OCI-LY1 (cell line): ENCODE data around the gene AGRP.

Experiments
- H2AFZ ChIP-seq: fragments of 200-600 bp; sonication (generic), shearing (Covaris generic); 2 replicates; pipeline ENCODE4 v1.6.0; 2014; ENCODE audit warnings: antibody characterized with exemption, mild to moderate bottlenecking, low read length
- H3F3A ChIP-seq: fragments of 200-600 bp; sonication (generic), shearing (Covaris generic); 2 replicates; pipeline ENCODE4 v1.6.0; 2014; ENCODE audit warnings: mild to moderate bottlenecking, antibody characterized with exemption, low read length, moderate library complexity; ENCODE audit not compliant: insufficient read depth
- H3K27ac ChIP-seq: fragments of 200-600 bp; sonication (generic); 2 replicates; pipeline ENCODE4 v1.5.1; 2014; ENCODE audit warnings: low read length, mixed run types, mild to moderate bottlenecking, low read depth; ENCODE audit not compliant: poor library complexity, severe bottlenecking
- H3K27me3 ChIP-seq: fragments of 200-600 bp; sonication (generic); 2 replicates; pipeline ENCODE4 v1.6.0; 2014; ENCODE audit warnings: antibody characterized with exemption, mild to moderate bottlenecking, low read length, moderate library complexity; ENCODE audit not compliant: insufficient read depth
- H3K36me3 ChIP-seq: fragments of 200-600 bp; sonication (generic); 2 replicates; pipeline ENCODE4 v1.6.1; 2014; ENCODE audit warnings: mild to moderate bottlenecking, antibody characterized with exemption, low read length, moderate library complexity, mixed read lengths; ENCODE audit not compliant: insufficient read depth
- H3K4me1 ChIP-seq: fragments of 200-600 bp; sonication (generic); 2 replicates; pipeline ENCODE4 v1.5.1; 2014; ENCODE audit warnings: mild to moderate bottlenecking, low read length, moderate library complexity; ENCODE audit not compliant: insufficient read depth, severe bottlenecking
- H3K4me2 ChIP-seq: fragments of 200-600 bp; sonication (generic), shearing (Covaris generic); 2 replicates; pipeline ENCODE4 v1.6.1; 2014; ENCODE audit warnings: low read length
- H3K4me3 ChIP-seq: fragments of 200-600 bp; sonication (generic); 2 replicates; pipeline ENCODE4 v1.5.1; 2014; ENCODE audit warnings: low read length, low read depth, mild to moderate bottlenecking, mixed read lengths; ENCODE audit not compliant: poor library complexity, severe bottlenecking
- H3K79me2 ChIP-seq: fragments of 200-600 bp; shearing (Covaris generic); 2 replicates; pipeline ENCODE4 v1.6.1; 2016; ENCODE audit warnings: mixed run types, low read length, mixed read lengths; ENCODE audit not compliant: insufficient read depth
- H3K9ac ChIP-seq: fragments of 200-600 bp; sonication (generic), shearing (Covaris generic); 2 replicates; pipeline ENCODE4 v1.6.1; 2014; ENCODE audit warnings: mild to moderate bottlenecking, low read length, mixed read lengths
- H3K9me2 ChIP-seq: fragments of 200-600 bp; sonication (generic), shearing (Covaris generic); 2 replicates; pipeline ENCODE4 v1.6.1; 2014; ENCODE audit warnings: low read depth, mild to moderate bottlenecking, low read length, mixed read lengths
- H3K9me3 ChIP-seq: fragments of 200-600 bp; shearing (Covaris generic); 2 replicates; pipeline ENCODE4 v1.6.1; 2014; ENCODE audit warnings: low read length, mixed read lengths
- H4K20me1 ChIP-seq: fragments of 200-600 bp; sonication (generic), shearing (Covaris generic); 2 replicates; pipeline ENCODE4 v1.6.0; 2016; ENCODE audit warnings: mild to moderate bottlenecking, low read length; ENCODE audit not compliant: insufficient read depth
- EZH2 ChIP-seq: fragments of 200-600 bp; sonication (generic), shearing (Covaris generic); IDR thresholded peaks from 2 replicates; pipeline ENCODE4 v1.8.0; 2017; ENCODE audit warnings: borderline replicate concordance, mixed run types, mild to moderate bottlenecking, antibody characterized with exemption, low read length, moderate library complexity, mixed read lengths
- TF ChIP-seq, protein P1 (sequence below): fragments of 200-600 bp; sonication (generic), shearing (Covaris generic); IDR thresholded peaks from 2 replicates; pipeline ENCODE4 v1.5.1; 2017; ENCODE audit warnings: mild to moderate bottlenecking, antibody characterized with exemption, low read length, moderate library complexity, mixed read lengths

The AGRP gene

DNA sequence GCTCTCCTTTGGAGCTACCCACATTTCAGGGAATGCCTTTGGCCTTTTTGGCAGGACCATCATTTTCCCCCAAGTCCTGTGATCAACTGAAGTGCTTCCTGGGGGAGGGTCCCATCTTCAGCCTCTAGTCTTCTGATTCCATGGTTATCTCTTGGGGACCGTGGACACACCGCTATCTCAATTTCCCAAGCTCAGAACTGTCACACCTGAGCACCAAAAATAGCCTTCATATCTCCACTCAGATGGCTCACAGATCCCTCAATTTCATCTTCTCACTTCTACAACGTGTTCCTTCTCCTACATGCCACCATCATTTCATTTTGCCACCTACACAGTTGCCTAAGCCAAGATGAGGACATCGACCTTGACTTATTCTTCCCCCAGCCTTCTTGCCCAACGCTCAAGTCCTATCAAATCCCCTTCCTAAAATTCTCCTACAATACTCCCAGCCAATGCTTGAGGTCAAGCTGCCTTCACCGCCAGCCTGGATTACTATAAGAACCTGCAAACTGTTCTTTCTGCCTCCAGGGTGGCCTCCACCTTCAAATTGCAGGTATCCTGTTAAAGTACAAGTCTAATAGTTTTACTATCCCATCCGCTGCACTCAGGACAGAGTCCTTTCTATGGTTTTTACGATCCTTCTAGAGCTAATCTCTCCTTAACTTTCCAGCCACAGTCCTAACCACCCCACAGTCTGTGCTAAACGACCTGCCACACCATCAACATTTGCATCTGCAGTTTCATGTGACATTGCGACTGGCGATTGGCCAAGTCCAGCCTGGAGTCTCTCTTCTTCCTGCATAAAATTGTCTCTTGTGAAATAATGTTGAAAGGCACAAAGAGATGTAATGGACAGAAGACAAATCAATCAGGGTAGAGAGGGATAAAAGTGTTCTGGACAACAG lies 8.5 kb downstream of the AGRP start:
- Histone ChIP-seq H2AFZ (no peak overlapping the region), H3K4me1 (peaks cover 19% of the 10 kb centered on the region), H3K4me2 (no peak overlapping the region), H4K20me1 (no peaks in the 10 kb centered on the region), H3K9me3 (no peaks in the 10 kb centered on the region), H3F3A (no peaks in the 10 kb centered on the region), H3K4me3 (no peak overlapping the region), H3K9ac (no peak overlapping the region), H3K36me3 (peaks cover 7% of the 10 kb centered on the region; the same call in 1 of the 2 replicates), H3K9me2 (no peaks in the 10 kb centered on the region), H3K27me3 (no peaks in the 10 kb centered on the region), H3K27ac (no peak overlapping the region), H3K79me2 (peaks cover 83% of the 10 kb centered on the region)
- TF ChIP-seq, protein P1, sequence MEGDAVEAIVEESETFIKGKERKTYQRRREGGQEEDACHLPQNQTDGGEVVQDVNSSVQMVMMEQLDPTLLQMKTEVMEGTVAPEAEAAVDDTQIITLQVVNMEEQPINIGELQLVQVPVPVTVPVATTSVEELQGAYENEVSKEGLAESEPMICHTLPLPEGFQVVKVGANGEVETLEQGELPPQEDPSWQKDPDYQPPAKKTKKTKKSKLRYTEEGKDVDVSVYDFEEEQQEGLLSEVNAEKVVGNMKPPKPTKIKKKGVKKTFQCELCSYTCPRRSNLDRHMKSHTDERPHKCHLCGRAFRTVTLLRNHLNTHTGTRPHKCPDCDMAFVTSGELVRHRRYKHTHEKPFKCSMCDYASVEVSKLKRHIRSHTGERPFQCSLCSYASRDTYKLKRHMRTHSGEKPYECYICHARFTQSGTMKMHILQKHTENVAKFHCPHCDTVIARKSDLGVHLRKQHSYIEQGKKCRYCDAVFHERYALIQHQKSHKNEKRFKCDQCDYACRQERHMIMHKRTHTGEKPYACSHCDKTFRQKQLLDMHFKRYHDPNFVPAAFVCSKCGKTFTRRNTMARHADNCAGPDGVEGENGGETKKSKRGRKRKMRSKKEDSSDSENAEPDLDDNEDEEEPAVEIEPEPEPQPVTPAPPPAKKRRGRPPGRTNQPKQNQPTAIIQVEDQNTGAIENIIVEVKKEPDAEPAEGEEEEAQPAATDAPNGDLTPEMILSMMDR: no peak
- no peak for TF ChIP-seq EZH2

DNA sequence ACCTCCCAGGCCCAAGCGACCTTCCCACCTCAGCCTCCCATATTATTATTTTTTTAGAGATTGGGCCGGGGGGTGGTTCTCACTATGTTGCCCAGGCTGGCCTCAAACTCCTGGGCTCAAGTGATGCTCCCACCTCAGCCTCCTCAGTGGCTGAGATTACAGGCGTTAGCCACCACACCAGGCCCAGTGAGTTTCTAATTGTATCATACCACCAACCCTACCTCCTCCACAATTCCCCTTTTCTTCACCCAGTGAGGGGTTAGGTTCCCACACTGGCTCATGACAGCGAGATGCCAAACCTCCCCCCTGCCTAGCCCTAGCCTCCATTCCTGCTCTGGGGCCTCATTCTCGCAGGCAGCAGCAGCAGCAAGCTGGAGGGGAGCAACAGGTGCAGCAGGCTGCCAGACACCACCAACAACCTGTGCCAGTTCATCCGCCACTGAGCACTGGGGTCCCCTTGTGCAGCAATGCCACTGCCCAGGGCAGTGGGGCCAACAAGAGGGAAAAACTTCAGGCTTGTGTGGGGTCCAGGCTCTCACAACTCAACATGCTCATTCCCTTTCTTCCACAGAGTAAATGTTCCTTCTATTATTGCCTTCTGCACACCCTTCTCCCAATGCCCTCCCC lies 11.5 kb downstream of the AGRP start:
- no peaks in the 10 kb centered on the region for H4K20me1 ChIP-seq
- no peak overlapping the region for H3K27ac ChIP-seq
- no peaks in the 10 kb centered on the region for H3F3A ChIP-seq
- H3K4me3 ChIP-seq: no peak overlapping the region
- no peak overlapping the region for H2AFZ ChIP-seq
- H3K9me2 ChIP-seq: no peaks in the 10 kb centered on the region
- H3K9me3 ChIP-seq: no peaks in the 10 kb centered on the region
- H3K79me2 ChIP-seq: peaks cover 65% of the 10 kb centered on the region
- H3K36me3 ChIP-seq: peaks cover 3% of the 10 kb centered on the region; the same call in 1 of the 2 replicates
- H3K27me3 ChIP-seq: no peaks in the 10 kb centered on the region
- TF ChIP-seq, protein P1: no peak
- TF ChIP-seq EZH2: no peak
- H3K9ac ChIP-seq: no peak overlapping the region
- peaks cover 9% of the 10 kb centered on the region for H3K4me1 ChIP-seq
- H3K4me2 ChIP-seq: no peak overlapping the region

DNA sequence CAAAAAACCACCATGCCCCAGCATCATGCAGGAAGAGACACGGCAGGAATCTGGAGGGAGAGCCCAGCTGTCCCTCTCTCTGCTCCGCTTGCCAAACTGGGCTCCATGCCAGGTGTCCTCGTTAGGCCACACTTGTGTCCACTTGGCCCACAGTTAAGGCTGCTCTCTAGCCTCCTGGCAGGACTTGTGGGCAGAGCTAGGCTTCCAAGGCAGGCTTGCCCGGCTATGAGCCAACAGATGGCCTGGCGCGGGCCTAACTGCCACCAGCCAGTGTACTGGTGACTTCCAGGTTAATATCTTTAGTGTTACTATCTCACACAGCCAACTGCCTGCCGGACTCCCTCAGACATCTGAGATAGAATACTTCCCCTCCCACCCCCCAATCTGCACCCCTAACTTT lies 13.0 kb downstream of the AGRP start:
- Histone ChIP-seq H3K9me3 (no peaks in the 10 kb centered on the region), H3K79me2 (peaks cover 55% of the 10 kb centered on the region), H3K4me3 (no peak overlapping the region), H3K27me3 (no peaks in the 10 kb centered on the region), H3K27ac (no peak overlapping the region), H4K20me1 (no peaks in the 10 kb centered on the region), H3K4me1 (peaks cover 8% of the 10 kb centered on the region), H3K9ac (no peak overlapping the region), H3F3A (no peaks in the 10 kb centered on the region), H2AFZ (no peak overlapping the region), H3K9me2 (no peaks in the 10 kb centered on the region), H3K36me3 (peaks cover 2% of the 10 kb centered on the region; the same call in 1 of the 2 replicates), H3K4me2 (no peak overlapping the region)
- TF ChIP-seq, protein P1: no peak
- no peak for TF ChIP-seq EZH2
